Activated T-cell treated with anti-CD3 and anti-CD28 coated beads for 1 hour (primary cell): ENCODE data around the gene WRAP53.

Experiments used
- DNase-seq: peaks from one replicate; pipeline ENCODE4 v3.0.0-alpha.2; 2020; ENCODE audit warnings: low read depth

WRAP53 gene

DNA sequence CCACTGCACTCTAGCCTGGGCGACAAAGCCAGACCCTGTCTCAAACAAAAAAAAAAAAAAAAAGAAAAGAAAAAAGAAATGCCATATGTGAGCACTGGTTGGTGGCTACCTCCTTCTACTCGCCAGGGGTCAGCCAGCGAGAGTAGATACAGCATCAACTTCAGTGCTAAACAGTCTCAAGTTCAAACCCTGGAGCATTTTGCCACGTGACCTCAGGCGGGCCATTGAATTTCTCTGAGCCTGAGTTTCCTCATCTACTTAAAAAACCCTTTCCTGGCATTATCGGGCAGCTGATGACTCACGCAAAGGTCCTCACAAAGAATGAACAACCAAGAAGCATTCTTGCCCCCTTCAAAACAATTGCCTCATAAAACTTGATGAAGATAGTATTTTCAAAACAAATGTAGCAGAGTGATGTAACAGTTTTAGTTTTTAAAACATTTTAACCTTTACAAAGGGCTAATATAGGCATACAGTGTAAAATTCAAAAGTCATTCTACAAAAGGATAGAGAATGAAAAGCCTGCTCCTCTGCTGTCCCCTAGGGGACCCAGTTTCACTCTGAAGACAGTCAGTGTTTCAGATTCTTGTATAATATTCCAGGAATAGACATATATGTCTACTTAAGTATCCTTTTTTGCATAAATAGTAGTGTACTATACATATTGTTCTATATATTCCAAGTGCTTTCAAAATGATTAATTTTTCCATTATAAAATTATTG lies 57.6 kb downstream of the WRAP53 start:
- DNase-seq: no peak

DNA sequence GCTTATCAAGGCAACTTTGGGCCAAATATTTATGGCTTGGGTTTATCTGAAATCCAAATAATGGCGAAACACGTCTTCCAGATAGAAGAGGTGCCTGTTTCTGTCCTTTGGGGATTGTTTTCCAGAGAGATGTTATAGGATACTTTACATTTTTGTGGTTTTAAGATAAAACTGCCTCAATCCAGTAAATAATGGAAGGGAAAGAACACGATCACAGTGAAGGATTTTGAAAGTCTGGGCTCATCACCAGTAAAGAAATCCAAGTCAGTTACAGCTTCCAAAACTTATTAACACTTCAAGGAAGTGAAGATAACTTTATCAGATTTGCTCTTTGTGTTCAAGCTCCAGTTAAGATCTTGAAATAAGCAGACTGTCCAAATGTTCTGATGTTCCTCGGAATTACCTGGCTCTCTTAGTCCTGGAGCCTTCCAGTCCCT lies 59.4 kb downstream of the WRAP53 start:
- no peak for DNase-seq

DNA sequence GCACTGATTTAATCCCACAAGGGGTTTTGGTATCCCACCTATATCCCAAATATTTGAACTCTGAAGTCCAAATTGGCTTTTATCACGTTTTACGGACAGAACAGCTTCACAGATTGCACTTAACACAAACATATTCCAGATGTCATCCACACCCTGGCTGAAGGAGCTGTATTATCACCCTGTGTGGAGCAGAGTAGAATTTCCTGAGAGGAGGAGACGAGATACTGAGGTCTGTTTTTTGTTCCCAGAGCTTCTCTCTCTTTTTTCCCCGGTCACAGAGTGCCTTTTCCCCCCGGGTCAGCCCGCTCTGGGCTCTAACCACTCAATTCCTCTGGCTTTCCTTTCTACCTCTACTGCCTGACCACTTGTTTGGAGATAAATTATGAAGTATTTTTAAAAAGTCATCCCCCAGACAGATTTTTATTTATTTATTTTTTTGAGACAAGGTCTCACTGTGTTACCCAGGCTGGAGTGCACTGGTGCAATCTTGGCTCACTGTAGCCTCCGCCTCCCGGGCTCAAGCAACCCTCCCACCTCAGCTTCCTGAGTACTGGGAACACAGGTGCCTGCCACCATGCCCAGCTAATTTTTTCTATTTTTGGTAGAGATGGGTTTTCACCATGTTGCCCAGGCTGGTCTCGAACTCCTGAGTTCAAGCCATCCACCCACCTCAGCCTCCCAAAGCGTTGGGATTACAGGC lies 59.9 kb downstream of the WRAP53 start:
- no peak for DNase-seq

GRCh38 chr17:7750321-7750821 lies 62.1 kb downstream of the WRAP53 start:
- no peak for DNase-seq
